Measurements from ENCODE around the gene CD22. TPM values are rescaled to one million over a fixed set of nuclear protein-coding genes. Genes with fewer than 3 reads are reported as not detected.

Gene CD22
- total and polyA plus RNA-seq, 3 donors from 2014 or later: 10.1 to 15.0 (median 15.0) TPM

- WGBS, 2 donors: 82 to 83% methylated on average over 13 to 17 of the region's 17 CpGs
- TF ChIP-seq POLR2A (IDR thresholded peaks at IDR 0.05): no peak
- Histone ChIP-seq H3K27ac (no peak overlapping the region), H3K4me1 (peaks cover 5% of the 10 kb centered on the region), H3K36me3 (ENCODE audit: low read depth, missing control alignments) (no peaks in the 10 kb centered on the region), H3K9me3 (no peaks in the 10 kb centered on the region), H3K27me3 (no peaks in the 10 kb centered on the region), H3K4me3 (no peak overlapping the region)
- DNase-seq: no peak
- intact Hi-C loops (cut with DNase I; ENCODE audit: low total_unique reads): loop anchor here (10.0 kb wide), 1 partner anchor 145 kb away; the partner anchor contains the start of gene KRTDAP
These were observed 20.9 kb downstream of the CD22 start for GRCh38 chr19:35349614-35350521.

GRCh38 chr19:35350591-35350990, 21.6 kb downstream of the CD22 start:
- Histone ChIP-seq H3K4me3 (no peak overlapping the region), H3K27me3 (no peaks in the 10 kb centered on the region)
- intact Hi-C loops (cut with DNase I; ENCODE audit: low total_unique reads): loop anchor here (10.0 kb wide), 1 partner anchor 144 kb away; the partner anchor contains the start of gene KRTDAP

GRCh38 chr19:35351411-35352176, 22.6 kb downstream of the CD22 start:
- no peak for DNase-seq
- peaks cover 5% of the 10 kb centered on the region for H3K4me1 ChIP-seq
- 78 to 80% methylated on average over 17 to 47 of the region's 47 CpGs for WGBS, 2 donors
- H3K36me3 ChIP-seq (ENCODE audit: low read depth, missing control alignments): no peaks in the 10 kb centered on the region
- no peak overlapping the region for H3K27ac ChIP-seq
- H3K27me3 ChIP-seq: no peaks in the 10 kb centered on the region
- H3K9me3 ChIP-seq: no peaks in the 10 kb centered on the region
- TF ChIP-seq POLR2A (IDR thresholded peaks at IDR 0.05) (no peak), CTCF (IDR thresholded peaks at IDR 0.05) (no peak)
- peak overlapping the region in 1 of 2 donors; percentile 2 for H3K4me3 ChIP-seq
- intact Hi-C loops (cut with DNase I; ENCODE audit: low total_unique reads): loop anchor here (10.0 kb wide), 1 partner anchor 143 kb away; the partner anchor contains the start of gene KRTDAP

More at GRCh38 chr19:35350591-35350990, 21.6 kb downstream of the CD22 start:
- WGBS, 2 donors: 79 to 90% methylated on average over 6 to 7 of the region's 7 CpGs
- Histone ChIP-seq H3K9me3 (no peaks in the 10 kb centered on the region), H3K4me1 (peaks cover 5% of the 10 kb centered on the region), H3K36me3 (ENCODE audit: low read depth, missing control alignments) (no peaks in the 10 kb centered on the region), H3K27ac (no peak overlapping the region)
- DNase-seq: no peak
- TF ChIP-seq CTCF (IDR thresholded peaks at IDR 0.05) (no peak), POLR2A (IDR thresholded peaks at IDR 0.05) (no peak)

- peak overlapping the region in 1 of 2 donors; percentile 2 for H3K4me3 ChIP-seq
- H3K4me1 ChIP-seq: peaks cover 5% of the 10 kb centered on the region
- intact Hi-C loops (cut with DNase I; ENCODE audit: low total_unique reads): loop anchor here (10.0 kb wide), 1 partner anchor 143 kb away; the partner anchor contains the start of gene KRTDAP
- no peaks in the 10 kb centered on the region for H3K9me3 ChIP-seq
- no peaks in the 10 kb centered on the region for H3K27me3 ChIP-seq
- TF ChIP-seq POLR2A (IDR thresholded peaks at IDR 0.05): no peak
- no peak for TF ChIP-seq CTCF (IDR thresholded peaks at IDR 0.05)
- DNase-seq: no peak
- H3K27ac ChIP-seq: no peak overlapping the region
- no peaks in the 10 kb centered on the region for H3K36me3 ChIP-seq (ENCODE audit: low read depth, missing control alignments)
- WGBS, 2 donors: 66 to 67% methylated on average over 9 to 18 of the region's 18 CpGs
These were observed 23.1 kb downstream of the CD22 start for GRCh38 chr19:35352177-35352447.
